Amniotic epithelial cell (primary cell): ENCODE measurements around the gene VPS37B.

Experiments
- DNase-seq: peaks from one replicate; pipeline ENCODE4 v3.0.0-alpha.2; 2010; ENCODE audit warnings: low read depth

Gene VPS37B

GRCh38 chr12:122839907-122840554, 55.9 kb downstream of the VPS37B start:
- DNase-seq, result no peak

DNA sequence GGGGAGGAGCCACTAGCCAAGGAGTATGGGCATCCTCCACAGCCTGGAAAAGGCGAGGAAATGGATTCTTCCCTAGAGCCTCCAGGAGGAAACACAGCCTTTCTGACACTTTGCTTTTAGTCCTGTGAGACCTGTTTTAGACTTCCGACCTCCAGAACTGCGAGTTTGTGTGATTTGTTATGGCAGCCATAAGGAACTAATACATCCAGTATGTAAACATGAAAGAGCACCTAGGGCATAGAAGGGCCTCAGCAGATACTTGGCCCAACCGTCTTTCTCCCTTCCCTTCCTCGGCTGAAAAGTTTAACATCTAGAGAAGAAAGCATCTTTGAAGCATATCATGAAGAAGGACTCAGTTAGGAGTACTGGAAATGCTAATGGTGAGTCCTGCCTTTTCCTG, 57.1 kb downstream of the VPS37B start:
- DNase-seq, result no peak

DNA sequence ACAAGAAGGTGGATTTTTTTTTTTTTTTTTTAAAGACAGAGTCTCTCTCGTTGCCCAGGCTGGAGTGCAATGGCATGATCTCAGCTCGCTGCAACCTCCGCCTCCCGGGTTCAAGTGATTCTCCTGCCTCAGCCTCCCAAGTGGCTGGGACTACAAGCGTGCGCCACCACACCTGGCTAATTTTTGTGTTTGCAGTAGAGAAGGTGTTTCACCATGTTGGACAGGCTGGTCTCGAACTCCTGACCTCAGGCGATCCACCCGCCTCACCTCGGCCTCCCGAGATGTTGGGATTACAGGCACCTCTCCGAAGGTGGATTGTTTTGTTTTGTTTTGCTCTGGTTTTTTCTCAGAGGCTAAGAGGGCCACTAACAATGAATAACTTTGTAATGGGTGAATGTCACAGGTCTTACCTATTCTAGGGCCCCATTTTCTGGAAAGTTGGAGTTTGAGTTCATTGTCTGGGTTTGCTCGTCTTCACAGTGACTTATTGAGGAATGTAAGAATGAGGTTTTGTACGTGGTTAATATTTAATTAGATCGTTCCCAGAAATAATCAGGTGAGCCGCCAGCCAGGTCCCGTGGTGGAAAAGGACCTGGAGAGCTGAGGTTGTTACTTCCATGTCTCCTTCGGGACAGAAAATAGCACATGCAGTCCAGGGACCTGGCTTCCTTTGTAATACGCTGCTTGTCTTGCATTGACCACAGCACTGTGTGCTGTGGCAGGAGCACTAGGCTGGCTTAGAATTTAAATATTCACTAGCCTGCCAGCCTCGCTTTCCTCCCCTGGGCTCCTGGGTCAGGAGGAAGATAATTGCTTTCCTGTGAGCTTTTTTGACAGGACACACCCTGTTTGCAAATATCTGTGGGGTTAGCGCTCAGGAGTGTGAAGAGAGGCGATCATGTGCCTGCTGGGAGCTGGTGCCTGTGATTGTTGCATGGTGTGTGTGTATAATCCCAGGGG, 58.3 kb downstream of the VPS37B start:
- no peak for DNase-seq

DNA sequence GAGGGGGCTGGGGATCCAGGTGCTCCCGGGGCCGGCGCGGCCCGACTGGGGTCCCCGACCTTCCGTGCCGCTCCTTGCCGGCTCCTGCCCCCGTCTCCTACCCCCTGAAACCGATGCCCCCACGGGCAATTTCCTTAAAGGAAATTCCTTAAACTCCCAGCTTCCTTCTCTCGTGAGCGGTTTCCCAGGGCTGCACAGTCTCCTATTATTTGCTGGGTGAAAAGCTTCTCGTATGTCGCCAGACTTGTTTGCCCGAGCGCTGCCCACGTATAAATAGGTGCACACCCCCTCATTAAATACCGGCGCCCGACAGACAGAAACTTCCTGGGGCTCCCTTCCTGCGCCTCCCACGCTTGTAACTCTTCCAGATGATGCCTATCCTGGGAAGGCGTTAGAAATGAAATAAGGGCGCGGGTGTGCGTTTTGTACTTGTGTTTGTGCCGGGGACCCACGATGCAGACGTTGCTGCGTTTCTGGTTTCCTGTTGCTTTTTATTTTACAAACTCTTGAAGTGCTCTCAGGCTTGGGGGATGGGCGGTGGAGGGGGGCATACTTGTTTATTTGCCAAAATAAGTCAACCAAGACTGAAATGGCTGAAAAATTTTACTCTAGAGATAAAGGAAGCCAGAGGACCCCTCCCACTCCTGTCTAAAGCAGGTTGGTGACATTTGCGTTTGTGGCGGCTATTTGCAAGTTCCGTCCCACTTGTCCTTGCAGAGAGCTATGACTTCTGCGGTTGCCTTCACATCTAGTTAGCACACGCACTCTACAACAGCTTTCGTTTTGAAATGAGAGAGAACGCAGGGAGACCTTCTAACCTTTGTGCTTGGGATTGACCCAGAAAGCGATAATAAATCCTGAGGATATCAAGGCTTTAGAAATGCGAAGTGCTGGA, 59.6 kb downstream of the VPS37B start:
- peak; percentile 41 for DNase-seq

GRCh38 chr12:122835750-122836026, 60.2 kb downstream of the VPS37B start:
- no peak for DNase-seq

DNA sequence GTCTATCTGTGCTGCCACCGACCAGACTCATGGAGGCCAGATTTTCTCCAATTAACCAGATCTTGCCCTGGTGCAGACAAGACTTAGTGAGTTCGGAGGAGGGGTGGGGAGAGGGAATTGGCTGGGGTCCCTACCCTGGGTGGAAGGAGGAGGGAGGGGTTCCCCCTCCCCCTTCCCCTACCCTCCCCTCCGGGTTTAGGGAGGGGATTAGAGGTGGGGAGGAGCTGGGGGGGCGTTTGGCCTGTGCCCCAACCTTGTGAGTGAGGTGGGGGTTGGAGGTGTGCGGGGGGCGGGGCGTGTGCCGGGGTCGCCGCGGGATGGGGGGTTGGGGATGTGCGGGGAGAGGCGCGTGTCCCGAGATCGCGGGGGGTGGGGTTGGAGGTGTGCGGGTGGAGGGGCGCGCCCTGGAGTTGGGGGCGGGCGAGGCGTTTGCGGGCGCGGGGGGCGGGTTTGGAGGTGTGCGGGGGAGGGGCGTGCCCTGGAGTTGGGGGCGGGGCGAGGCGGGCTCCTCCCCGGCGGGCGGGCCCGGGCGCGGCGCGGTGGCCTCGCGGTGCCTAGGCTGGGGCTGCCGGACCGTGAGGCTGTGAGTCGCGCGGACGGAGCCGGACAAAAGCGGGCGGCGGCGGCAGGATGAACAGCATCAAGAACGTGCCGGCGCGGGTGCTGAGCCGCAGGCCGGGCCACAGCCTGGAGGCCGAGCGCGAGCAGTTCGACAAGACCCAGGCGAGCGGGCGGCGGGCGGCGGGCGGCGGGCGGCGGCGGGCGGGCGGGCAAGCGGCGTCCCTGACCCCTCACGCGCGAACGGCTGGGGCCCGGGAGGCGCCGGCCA, 60.8 kb downstream of the VPS37B start, which contains the start of gene HIP1R:
Gene HIP1R, plus strand, starts transcription at position 537 of the 829 bp plus-strand sequence. Its CDS starts 94 bp downstream, at position 631.
- no peak for DNase-seq

DNA sequence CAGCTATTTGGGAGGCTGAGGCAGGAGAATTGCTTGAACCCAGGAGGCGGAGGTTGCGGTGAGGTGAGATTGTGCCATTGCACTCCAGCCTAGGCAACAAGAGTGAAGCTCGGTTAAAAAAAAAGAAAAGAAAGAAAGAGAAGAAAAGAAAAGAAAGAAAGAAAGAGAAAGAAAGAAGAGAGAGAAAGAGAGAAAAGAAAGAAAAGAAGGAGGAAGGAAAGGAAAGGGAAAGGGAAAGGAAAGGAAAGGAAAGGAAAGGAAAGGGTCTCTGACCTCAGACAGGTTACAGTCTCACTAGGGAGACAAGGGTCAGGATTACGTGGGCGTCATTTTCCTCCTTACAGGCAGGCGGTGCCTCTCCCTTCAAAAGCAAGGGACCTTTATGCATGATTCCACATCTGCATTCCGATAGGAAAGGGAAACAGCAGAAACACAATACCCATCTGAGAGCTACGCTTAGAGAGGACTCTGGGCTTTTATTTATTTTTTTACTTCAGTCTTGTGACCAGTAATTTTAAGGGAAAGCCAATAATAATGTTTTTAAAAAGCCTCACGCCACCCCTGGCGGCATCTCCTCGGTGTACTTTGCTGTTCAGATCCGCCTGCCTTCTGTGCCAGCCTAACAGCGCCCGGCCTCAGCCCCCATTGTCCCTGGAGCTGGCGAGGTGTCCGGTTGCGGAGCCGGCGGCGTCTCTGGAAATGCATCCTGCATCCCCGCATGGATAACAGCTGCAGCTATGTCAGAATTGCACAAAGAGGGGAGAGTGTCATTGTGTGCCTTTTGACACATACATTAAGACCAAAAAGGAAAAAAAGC, 61.6 kb downstream of the VPS37B start:
- DNase-seq, result no peak

DNA sequence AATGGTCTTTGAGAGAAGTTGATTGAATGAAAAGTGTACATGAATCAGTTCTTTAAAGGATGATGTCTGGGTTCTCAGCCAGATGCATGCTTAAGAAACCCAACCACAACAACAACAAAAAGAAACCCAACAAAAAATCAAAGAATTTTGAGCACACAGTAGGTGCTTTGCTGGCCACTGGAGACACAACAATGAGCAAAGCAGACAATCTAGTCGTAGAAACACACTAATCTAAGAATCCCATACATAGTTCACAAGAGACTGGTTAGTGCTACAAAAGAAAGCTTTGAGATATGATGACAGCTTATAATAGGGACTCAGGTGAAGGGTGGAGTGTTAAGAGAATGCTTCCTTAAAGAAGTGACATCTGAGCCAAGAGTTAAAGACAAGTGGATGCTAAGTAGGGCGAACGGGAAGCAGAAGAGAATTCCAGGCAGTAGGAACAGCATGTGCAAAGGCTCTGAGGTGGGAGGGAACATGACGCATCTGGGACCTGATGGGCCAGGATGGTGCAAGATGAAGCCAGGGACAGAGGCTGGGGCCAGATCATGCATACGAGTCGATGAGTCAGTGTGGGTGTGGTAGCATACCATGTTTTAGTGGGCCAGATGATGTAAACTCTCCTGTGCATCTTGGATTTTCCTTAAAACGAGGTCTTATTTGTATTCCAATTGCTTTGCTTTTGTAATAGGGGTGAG, 65.3 kb downstream of the VPS37B start:
- peak; percentile 87 for DNase-seq

DNA sequence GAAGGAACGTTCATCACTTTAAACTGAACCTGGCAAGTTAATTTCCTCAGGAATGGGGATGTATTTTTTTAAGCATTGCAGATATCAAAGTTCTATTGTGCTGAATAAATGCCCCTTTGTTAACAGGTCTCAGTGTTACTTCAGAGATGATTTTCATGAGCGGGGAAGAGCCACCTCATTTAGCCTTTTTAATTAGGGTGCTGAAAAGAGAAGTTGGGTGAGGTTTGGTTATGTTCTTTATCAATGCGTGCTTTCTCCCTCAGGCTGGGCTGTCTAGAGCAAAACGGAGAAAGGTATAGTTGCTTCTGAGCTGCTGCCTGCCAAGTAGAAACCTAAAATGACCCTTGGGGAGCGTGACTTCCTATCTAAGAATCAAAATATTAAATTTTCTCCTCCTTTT, 68.7 kb downstream of the VPS37B start:
- DNase-seq, result no peak

DNA sequence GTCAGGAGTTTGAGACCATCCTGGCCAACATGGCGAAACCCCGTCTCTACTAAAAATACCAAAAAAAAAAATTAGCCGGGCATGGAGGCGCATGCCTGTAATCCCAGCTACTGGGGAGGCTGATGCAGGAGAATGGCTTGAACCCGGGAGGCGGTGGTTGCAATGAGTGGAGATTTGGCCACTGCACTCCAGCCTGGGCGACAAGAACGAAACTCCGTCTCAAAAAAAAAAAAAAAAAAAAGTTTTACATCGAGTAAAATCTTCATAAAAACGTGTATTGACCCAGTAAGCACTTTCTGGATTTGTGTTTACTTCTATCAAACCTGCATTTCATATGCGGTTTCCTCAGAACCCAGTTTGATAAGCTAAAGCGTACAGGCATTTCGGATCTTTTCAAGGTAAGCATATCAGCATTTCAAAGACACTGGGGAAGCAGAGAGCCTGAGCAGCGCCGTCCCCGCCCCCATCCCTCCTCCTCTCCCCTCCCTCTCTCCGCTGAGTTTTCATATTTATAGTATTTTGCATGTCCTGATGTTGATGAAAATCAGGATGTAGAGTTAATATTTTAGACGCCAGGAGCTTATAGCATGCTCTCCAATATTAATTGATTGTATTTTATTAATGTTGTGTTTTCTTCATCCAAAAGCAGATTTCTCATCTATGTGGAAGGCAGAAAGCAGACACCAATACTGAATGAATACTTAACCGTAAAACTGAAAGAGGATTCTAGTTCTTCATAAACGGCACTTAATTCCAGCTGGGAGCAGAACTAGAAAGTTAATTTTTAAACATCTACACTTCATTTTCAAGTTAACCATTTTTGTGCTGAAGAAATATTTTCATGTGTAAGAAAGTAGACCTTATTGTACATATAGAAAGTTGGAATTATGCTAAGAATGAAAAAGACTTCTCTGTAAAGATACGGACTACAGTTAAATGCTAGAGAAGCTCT, 69.9 kb downstream of the VPS37B start:
- DNase-seq, result no peak

DNA sequence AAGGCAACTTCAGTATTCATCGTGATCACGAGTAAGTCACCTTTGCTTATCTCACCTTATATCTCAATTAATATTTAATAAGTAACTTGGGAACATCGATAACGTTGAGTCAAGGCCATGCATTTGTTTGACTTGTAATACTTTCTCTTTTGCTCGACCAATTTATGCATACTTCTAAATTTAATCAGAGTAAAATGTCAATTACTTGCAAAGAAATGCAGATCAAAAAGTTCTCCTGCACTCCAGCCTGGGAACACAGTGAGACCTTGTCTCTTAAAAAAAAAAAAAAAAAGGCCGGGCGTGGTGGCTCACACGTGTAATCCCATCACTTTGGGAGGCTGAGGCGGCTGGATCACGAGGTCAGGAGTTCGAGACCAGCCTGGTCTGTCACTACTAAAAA, 72.5 kb downstream of the VPS37B start:
- no peak for DNase-seq

DNA sequence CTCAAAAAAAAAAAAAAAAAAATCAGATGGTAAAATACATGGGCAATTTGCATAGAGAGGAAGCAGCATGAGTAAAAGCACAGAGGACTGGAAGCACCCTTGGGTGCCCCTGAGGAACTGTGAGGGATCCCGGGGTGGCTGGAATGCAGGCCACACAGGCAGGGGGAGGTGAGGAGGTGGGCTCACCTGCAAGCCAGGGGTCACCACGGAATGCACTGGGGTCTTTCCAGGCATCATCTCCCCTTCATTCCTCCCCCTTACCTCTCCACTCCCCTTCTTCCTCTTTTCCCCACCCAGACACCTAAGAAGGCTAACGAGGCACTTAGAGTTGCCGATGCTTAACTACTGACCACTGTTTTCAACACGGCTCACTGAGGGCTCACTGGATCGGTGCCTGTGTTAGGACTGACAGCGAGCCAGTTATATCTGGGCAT, 75.1 kb downstream of the VPS37B start:
- DNase-seq, result no peak

GRCh38 chr12:122820138-122820537, 75.8 kb downstream of the VPS37B start:
- DNase-seq, result no peak

DNA sequence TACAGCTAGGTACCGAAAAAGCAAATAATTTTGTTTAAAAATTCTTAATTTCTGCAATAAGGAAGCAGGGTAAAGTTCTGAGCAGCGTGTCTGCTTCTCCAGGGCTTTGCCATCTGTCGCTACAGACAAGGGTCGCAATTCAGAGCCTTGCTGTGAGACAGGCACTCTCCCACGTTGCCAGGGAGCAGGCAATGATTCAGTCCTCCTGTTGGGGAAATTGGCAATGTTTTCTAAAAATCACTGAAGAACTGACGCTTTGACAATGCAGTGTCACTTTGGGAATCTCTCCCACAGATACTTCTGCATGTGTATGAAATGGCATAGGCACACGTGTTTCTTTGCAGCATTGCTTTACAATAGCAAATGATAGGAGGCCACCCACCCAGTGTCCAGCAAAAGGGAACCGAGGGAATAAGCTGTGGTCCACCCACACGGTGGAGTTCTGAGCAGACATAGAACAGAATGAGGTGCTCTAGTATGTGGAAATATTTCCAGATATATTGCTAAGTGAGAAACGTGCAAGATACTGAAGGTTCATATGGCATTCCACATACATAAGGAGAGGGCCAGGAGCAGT, 76.6 kb downstream of the VPS37B start:
- no peak for DNase-seq
